Panc1 (cell line): ENCODE results near the gene CLPX. TPM values are rescaled to one million over a fixed set of nuclear protein-coding genes. Genes with fewer than 3 reads are reported as not detected.

ENCODE experiments used
- ATAC-seq: fragments of 200-7000 bp; cut with Tn5 transposase; 2 replicates; pipeline ENCODE4 v1.9.1; 2020; ENCODE audit warnings: mild to moderate bottlenecking, moderate library complexity
- BruUV-seq: library from RNA; stranded (reverse); fragments of 400-500 nt; replicated peaks from 2 replicates; lab custom pipeline; 2021; lab: Mats Ljungman, UMichigan
- CTCF ChIA-PET: fragments of 300-600 bp; sonication (Branson Sonifier 250); formaldehyde crosslinking; loops from one replicate; lab custom pipeline; 2022; ENCODE audit warnings: antibody characterized with exemption; lab: Charles Lee
- POLR2A ChIA-PET: fragments of 300-600 bp; sonication (Branson Sonifier 250); formaldehyde crosslinking; loops from one replicate; lab custom pipeline; 2022; ENCODE audit warnings: antibody characterized with exemption; lab: Charles Lee
- DNase-seq: peaks from one replicate; pipeline ENCODE4 v3.0.0-alpha.2; 2010; ENCODE audit warnings: low read depth, low spot score
- H3K27ac ChIP-seq: 2 replicates; pipeline ENCODE4 v1.5.1; 2011; ENCODE audit warnings: mild to moderate bottlenecking, low read length, inconsistent platforms
- H3K27me3 ChIP-seq: fragments of 200-500 bp; sonication (Bioruptor generic); 2 replicates; pipeline ENCODE4 v1.6.0; 2014; ENCODE audit warnings: low read length, inconsistent platforms; ENCODE audit not compliant: control insufficient read depth, insufficient read depth
- H3K36me3 ChIP-seq: fragments of 200-500 bp; sonication (Bioruptor generic); 2 replicates; pipeline ENCODE4 v1.5.1; 2014; ENCODE audit warnings: inconsistent platforms, mild to moderate bottlenecking, low read length, moderate library complexity; ENCODE audit not compliant: control insufficient read depth, insufficient read depth
- H3K4me1 ChIP-seq: 2 replicates; pipeline ENCODE4 v1.5.1; 2011; ENCODE audit warnings: inconsistent platforms, mild to moderate bottlenecking, low read length, moderate library complexity; ENCODE audit not compliant: control insufficient read depth, insufficient read depth
- H3K4me3 ChIP-seq, 2 experiments: 2 replicates each; pipeline ENCODE4 v1.5.1; 2011 to 2012; ENCODE audit warnings: low read depth in 2 of 2, low read length in 2 of 2, mild to moderate bottlenecking in 2 of 2, inconsistent platforms in 1 of 2, moderate library complexity in 1 of 2
- H3K9me3 ChIP-seq: fragments of 200-500 bp; sonication (Bioruptor generic); 2 replicates; pipeline ENCODE4 v1.5.1; 2014; ENCODE audit warnings: low read depth, mild to moderate bottlenecking, inconsistent platforms, low read length, moderate library complexity; ENCODE audit not compliant: control insufficient read depth, insufficient read depth
- POLR2AphosphoS5 ChIP-seq: IDR thresholded peaks from 2 replicates; pipeline ENCODE4 v1.6.1; 2012; ENCODE audit warnings: mild to moderate bottlenecking, low read depth, low read length, moderate library complexity
- REST ChIP-seq, 2 experiments: IDR thresholded peaks; 2 replicates each; pipeline ENCODE4 v1.6.1; 2011 to 2012; ENCODE audit warnings: low read depth in 2 of 2, control low read depth in 1 of 2, low read length in 1 of 2, mild to moderate bottlenecking in 1 of 2, moderate library complexity in 1 of 2; ENCODE audit not compliant: insufficient read depth in 1 of 2
- SIN3A ChIP-seq: IDR thresholded peaks from 2 replicates; pipeline ENCODE4 v1.6.1; 2012; ENCODE audit warnings: low read depth, mild to moderate bottlenecking, low read length, moderate library complexity, borderline replicate concordance; ENCODE audit not compliant: insufficient read depth
- TCF7L2 ChIP-seq: IDR thresholded peaks from 2 replicates; pipeline ENCODE4 v1.6.1; 2011; ENCODE audit warnings: mild to moderate bottlenecking, low read depth, low read length, inconsistent platforms
- in situ Hi-C: cut with HindIII; loops from 2 replicates; pipeline ENCODE4 v1.10.0; 2016; ENCODE audit warnings: low sequenced_read_pairs, low pct_unique_long_range_greater_than_20kb
- intact Hi-C: fragments of 100-400 bp; cut with micrococcal nuclease; formaldehyde crosslinking; loops from one replicate; pipeline ENCODE4 v1.10.0; 2022; ENCODE audit not compliant: unreplicated experiment
- total RNA-seq: library from RNA; stranded (reverse); gene quantifications from one replicate; pipeline ENCODE4 v1.2.1, GENCODE V29; 2021; ENCODE audit not compliant: unreplicated experiment
- TF ChIP-seq, protein P1 (sequence below): fragments of 450-650 bp; IDR thresholded peaks from 2 replicates; pipeline ENCODE4 v1.5.1; 2017; ENCODE audit warnings: mild to moderate bottlenecking

Gene CLPX
- total RNA-seq, 1 experiment from 2014 or later = 49.9 TPM

GRCh38 chr15:65172531-65172930, 12.6 kb downstream of the CLPX start:
- no peak overlapping the region for H3K27ac ChIP-seq
- H3K4me1 ChIP-seq = no peaks in the 10 kb centered on the region
- in situ Hi-C loops (no loop called here), intact Hi-C loops (no loop called here)
- DNase-seq (no peak), ATAC-seq (no peak)
- ChIA-PET POLR2A (no interaction called here), CTCF (no interaction called here)
- no peaks in the 10 kb centered on the region for H3K9me3 ChIP-seq
- peaks cover 5% of the 10 kb centered on the region for H3K36me3 ChIP-seq
- H3K4me3 ChIP-seq = no peak overlapping the region
- no TSS peak for BruUV-seq
- TF ChIP-seq POLR2AphosphoS5 = no peak
- no peak for TF ChIP-seq REST (IDR thresholded peaks at IDR 0.05; ENCODE audit: insufficient read depth in 1 of 2, low read depth in 2 of 2, low read length in 1 of 2)
- TF ChIP-seq, protein P1, sequence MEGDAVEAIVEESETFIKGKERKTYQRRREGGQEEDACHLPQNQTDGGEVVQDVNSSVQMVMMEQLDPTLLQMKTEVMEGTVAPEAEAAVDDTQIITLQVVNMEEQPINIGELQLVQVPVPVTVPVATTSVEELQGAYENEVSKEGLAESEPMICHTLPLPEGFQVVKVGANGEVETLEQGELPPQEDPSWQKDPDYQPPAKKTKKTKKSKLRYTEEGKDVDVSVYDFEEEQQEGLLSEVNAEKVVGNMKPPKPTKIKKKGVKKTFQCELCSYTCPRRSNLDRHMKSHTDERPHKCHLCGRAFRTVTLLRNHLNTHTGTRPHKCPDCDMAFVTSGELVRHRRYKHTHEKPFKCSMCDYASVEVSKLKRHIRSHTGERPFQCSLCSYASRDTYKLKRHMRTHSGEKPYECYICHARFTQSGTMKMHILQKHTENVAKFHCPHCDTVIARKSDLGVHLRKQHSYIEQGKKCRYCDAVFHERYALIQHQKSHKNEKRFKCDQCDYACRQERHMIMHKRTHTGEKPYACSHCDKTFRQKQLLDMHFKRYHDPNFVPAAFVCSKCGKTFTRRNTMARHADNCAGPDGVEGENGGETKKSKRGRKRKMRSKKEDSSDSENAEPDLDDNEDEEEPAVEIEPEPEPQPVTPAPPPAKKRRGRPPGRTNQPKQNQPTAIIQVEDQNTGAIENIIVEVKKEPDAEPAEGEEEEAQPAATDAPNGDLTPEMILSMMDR = no peak
- TF ChIP-seq SIN3A = no peak
- no peak for TF ChIP-seq TCF7L2
- no peaks in the 10 kb centered on the region for H3K27me3 ChIP-seq

- POLR2A ChIA-PET = no interaction called here
Measured at GRCh38 chr15:65171428-65171827, 13.7 kb downstream of the CLPX start.

More at GRCh38 chr15:65171428-65171827, 13.7 kb downstream of the CLPX start:
- DNase-seq (no peak), ATAC-seq (no peak)
- in situ Hi-C loops (no loop called here), intact Hi-C loops (no loop called here)
- TF ChIP-seq TCF7L2 (no peak), SIN3A (no peak), REST (IDR thresholded peaks at IDR 0.05; ENCODE audit: insufficient read depth in 1 of 2, low read depth in 2 of 2, low read length in 1 of 2) (no peak), POLR2AphosphoS5 (no peak)
- TF ChIP-seq, protein P1 = no peak
- no peaks in the 10 kb centered on the region for H3K36me3 ChIP-seq
- CTCF ChIA-PET = no interaction called here
- no TSS peak for BruUV-seq
- no peaks in the 10 kb centered on the region for H3K27me3 ChIP-seq
- H3K9me3 ChIP-seq = no peaks in the 10 kb centered on the region
- H3K4me3 ChIP-seq = no peak overlapping the region
- H3K4me1 ChIP-seq = no peaks in the 10 kb centered on the region
- no peak overlapping the region for H3K27ac ChIP-seq
